SK-N-MC (cell line): Measurements from ENCODE around the gene PER3.

Experiments
- EZH2 ChIP-seq: fragments of 200-600 bp; sonication (generic); IDR thresholded peaks from one replicate; pipeline ENCODE4 v1.6.1; 2017; ENCODE audit warnings: antibody characterized with exemption
- FOXP2 ChIP-seq: optimal IDR thresholded peaks from 2 replicates; pipeline ENCODE3; 2011; ENCODE audit warnings: mild to moderate bottlenecking, moderate library complexity; ENCODE audit not compliant: insufficient read depth; ENCODE audit errors: extremely low read length, control extremely low read depth
- POLR2AphosphoS5 ChIP-seq: IDR thresholded peaks from 2 replicates; pipeline ENCODE4 v1.6.1; 2012; ENCODE audit warnings: mild to moderate bottlenecking, low read depth, low read length, borderline replicate concordance

GRCh38 chr1:7761103-7761502, 23.0 kb upstream of the PER3 start:
- TF ChIP-seq POLR2AphosphoS5 (no peak), EZH2 (no peak), FOXP2 (no peak)
